HEK293 (cell line): Measurements from ENCODE around the gene HIRIP3.

ENCODE experiments used
- CTCF ChIA-PET: fragments of 350-600 bp; formaldehyde crosslinking; extraction: SDS; loops from one replicate; lab custom pipeline; 2021; ENCODE audit warnings: antibody characterized with exemption; lab: Yijun Ruan, JAX
- POLR2A ChIA-PET: fragments of 300-600 bp; formaldehyde crosslinking; extraction: SDS; loops from one replicate; lab custom pipeline; 2020; ENCODE audit warnings: antibody characterized with exemption, inconsistent platforms; lab: Yijun Ruan, JAX
- H3K27ac ChIP-seq: fragments of 200-500 bp; sonication (Bioruptor generic); 2 replicates; pipeline ENCODE4 v1.5.1; 2014; ENCODE audit warnings: low read depth, low read length, control low read depth, inconsistent platforms; ENCODE audit errors: extremely low read depth
- H3K36me3 ChIP-seq, 2 experiments: fragments of 200-500 bp in 1 of 2; sonication (Bioruptor generic) in 1 of 2; 1 replicate in 1 of 2; 2 replicates in 1 of 2; pipeline ENCODE4 v1.5.1; 2014 to 2017; ENCODE audit warnings: inconsistent platforms in 2 of 2, low read length in 2 of 2; ENCODE audit not compliant: control insufficient read depth in 2 of 2, insufficient read depth in 1 of 2
- H3K4me1 ChIP-seq: fragments of 200-500 bp; sonication (Bioruptor generic); 2 replicates; pipeline ENCODE4 v1.5.1; 2014; ENCODE audit warnings: mild to moderate bottlenecking, low read length, inconsistent platforms; ENCODE audit not compliant: control insufficient read depth, insufficient read depth
- H3K4me3 ChIP-seq: 2 replicates; pipeline ENCODE4 v1.5.1; 2011; ENCODE audit warnings: low read depth, mild to moderate bottlenecking, control low read depth, low read length, moderate library complexity
- H3K9me3 ChIP-seq: fragments of 200-500 bp; sonication (Bioruptor generic); 2 replicates; pipeline ENCODE4 v1.5.1; 2014; ENCODE audit warnings: low read depth, low read length, inconsistent platforms; ENCODE audit not compliant: control insufficient read depth, insufficient read depth
- GLIS2 ChIP-seq: fragments of 450-650 bp; formaldehyde crosslinking; IDR thresholded peaks from 2 replicates; pipeline ENCODE4 v1.5.1; 2016; ENCODE audit warnings: missing biosample characterization, missing genetic modification characterization
- REPIN1 ChIP-seq: fragments of 450-650 bp; formaldehyde crosslinking; IDR thresholded peaks from 2 replicates; pipeline ENCODE4 v1.5.1; 2017; ENCODE audit warnings: missing biosample characterization, missing genetic modification characterization, low read depth
- WT1 ChIP-seq: fragments of 450-650 bp; formaldehyde crosslinking; IDR thresholded peaks from 2 replicates; pipeline ENCODE4 v1.5.1; 2016; ENCODE audit warnings: missing biosample characterization, missing genetic modification characterization
- ZBTB21 ChIP-seq: fragments of 450-650 bp; formaldehyde crosslinking; IDR thresholded peaks from 2 replicates; pipeline ENCODE4 v1.5.1; 2017; ENCODE audit warnings: missing biosample characterization, missing genetic modification characterization
- ZEB2 ChIP-seq: fragments of 450-650 bp; formaldehyde crosslinking; IDR thresholded peaks from 2 replicates; pipeline ENCODE4 v1.5.1; 2016; ENCODE audit warnings: missing biosample characterization, missing genetic modification characterization
- ZNF423 ChIP-seq: fragments of 450-650 bp; formaldehyde crosslinking; IDR thresholded peaks from 2 replicates; pipeline ENCODE4 v1.5.1; 2016; ENCODE audit warnings: missing biosample characterization, missing genetic modification characterization
- ZNF548 ChIP-seq: fragments of 450-650 bp; formaldehyde crosslinking; IDR thresholded peaks from 2 replicates; pipeline ENCODE4 v1.5.1; 2016; ENCODE audit warnings: missing biosample characterization, missing genetic modification characterization
- ZNF560 ChIP-seq: fragments of 450-650 bp; formaldehyde crosslinking; IDR thresholded peaks from 2 replicates; pipeline ENCODE4 v1.5.1; 2017; ENCODE audit warnings: missing biosample characterization, missing genetic modification characterization, borderline replicate concordance
- ZNF610 ChIP-seq: fragments of 450-650 bp; formaldehyde crosslinking; IDR thresholded peaks from 2 replicates; pipeline ENCODE4 v1.5.1; 2016; ENCODE audit warnings: missing biosample characterization, missing genetic modification characterization, borderline replicate concordance
- ZNF707 ChIP-seq: fragments of 450-650 bp; formaldehyde crosslinking; IDR thresholded peaks from 2 replicates; pipeline ENCODE4 v1.5.1; 2016; ENCODE audit warnings: missing biosample characterization, missing genetic modification characterization
- ZNF768 ChIP-seq: fragments of 450-650 bp; formaldehyde crosslinking; IDR thresholded peaks from 2 replicates; pipeline ENCODE4 v1.5.1; 2018; ENCODE audit warnings: missing biosample characterization, mild to moderate bottlenecking, missing genetic modification characterization
- ZSCAN16 ChIP-seq: fragments of 450-650 bp; formaldehyde crosslinking; IDR thresholded peaks from 2 replicates; pipeline ENCODE4 v1.5.1; 2016; ENCODE audit warnings: missing biosample characterization, missing genetic modification characterization
- ZXDB ChIP-seq: fragments of 450-650 bp; formaldehyde crosslinking; IDR thresholded peaks from 2 replicates; pipeline ENCODE4 v1.5.1; 2016; ENCODE audit warnings: missing biosample characterization, missing genetic modification characterization
- TF ChIP-seq, protein P1 (sequence below): fragments of 450-650 bp; IDR thresholded peaks from 2 replicates; pipeline ENCODE4 v1.5.1; 2018; ENCODE audit warnings: missing biosample characterization, missing genetic modification characterization
- TF ChIP-seq, protein P2 (sequence below): fragments of 450-650 bp; formaldehyde crosslinking; IDR thresholded peaks from 2 replicates; pipeline ENCODE4 v1.5.1; 2016; ENCODE audit warnings: missing biosample characterization, missing genetic modification characterization, low read depth
- TF ChIP-seq, protein P3 (sequence below): fragments of 450-650 bp; formaldehyde crosslinking; IDR thresholded peaks from 2 replicates; pipeline ENCODE4 v1.5.1; 2017; ENCODE audit warnings: missing biosample characterization, missing genetic modification characterization
- TF ChIP-seq, protein P4 (sequence below): fragments of 450-650 bp; IDR thresholded peaks from 2 replicates; pipeline ENCODE4 v1.5.1; 2018; ENCODE audit warnings: missing biosample characterization, mild to moderate bottlenecking, missing genetic modification characterization

The HIRIP3 gene

DNA sequence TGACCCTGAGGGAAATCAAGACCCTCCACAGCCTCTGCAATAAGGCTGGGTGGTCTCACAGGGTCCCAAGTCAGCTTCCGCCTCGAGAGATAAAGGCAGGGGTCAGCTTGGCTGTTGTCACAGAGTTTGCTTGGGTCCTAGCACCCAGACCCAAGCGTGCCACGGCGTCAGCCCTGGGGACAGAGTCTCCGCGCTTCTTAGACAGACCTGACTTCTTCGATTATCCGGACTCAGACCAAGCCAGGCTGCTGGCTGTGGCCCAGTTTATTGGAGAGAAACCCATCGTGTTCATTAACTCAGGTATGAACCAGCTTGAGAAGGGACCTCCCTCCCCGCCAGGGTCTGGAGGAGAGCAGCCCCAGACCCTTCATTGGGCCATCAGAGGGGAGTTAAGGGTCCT lies 28.2 kb upstream of the HIRIP3 start:
- no peak overlapping the region for H3K27ac ChIP-seq
- H3K4me3 ChIP-seq, result no peak overlapping the region
- no peaks in the 10 kb centered on the region for H3K36me3 ChIP-seq
- POLR2A ChIA-PET, result no interaction called here
- CTCF ChIA-PET, result interaction anchor here (0.7 to 2.0 kb wide), 5 partner anchors 8 to 207 kb away, joined by 3 to 14 read pairs (median 5); partner anchors contain the start of gene TLCD3B
- no peaks in the 10 kb centered on the region for H3K4me1 ChIP-seq
- TF ChIP-seq ZNF548 (tag by site-specific recombination), result no peak
- no peak for TF ChIP-seq ZBTB21
- TF ChIP-seq, protein P1, sequence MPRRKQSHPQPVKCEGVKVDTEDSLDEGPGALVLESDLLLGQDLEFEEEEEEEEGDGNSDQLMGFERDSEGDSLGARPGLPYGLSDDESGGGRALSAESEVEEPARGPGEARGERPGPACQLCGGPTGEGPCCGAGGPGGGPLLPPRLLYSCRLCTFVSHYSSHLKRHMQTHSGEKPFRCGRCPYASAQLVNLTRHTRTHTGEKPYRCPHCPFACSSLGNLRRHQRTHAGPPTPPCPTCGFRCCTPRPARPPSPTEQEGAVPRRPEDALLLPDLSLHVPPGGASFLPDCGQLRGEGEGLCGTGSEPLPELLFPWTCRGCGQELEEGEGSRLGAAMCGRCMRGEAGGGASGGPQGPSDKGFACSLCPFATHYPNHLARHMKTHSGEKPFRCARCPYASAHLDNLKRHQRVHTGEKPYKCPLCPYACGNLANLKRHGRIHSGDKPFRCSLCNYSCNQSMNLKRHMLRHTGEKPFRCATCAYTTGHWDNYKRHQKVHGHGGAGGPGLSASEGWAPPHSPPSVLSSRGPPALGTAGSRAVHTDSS (tag by site-specific recombination), result no peak
- no peak for TF ChIP-seq ZXDB
- no peak for TF ChIP-seq ZNF423 (tag by site-specific recombination)
- TF ChIP-seq, protein P2, sequence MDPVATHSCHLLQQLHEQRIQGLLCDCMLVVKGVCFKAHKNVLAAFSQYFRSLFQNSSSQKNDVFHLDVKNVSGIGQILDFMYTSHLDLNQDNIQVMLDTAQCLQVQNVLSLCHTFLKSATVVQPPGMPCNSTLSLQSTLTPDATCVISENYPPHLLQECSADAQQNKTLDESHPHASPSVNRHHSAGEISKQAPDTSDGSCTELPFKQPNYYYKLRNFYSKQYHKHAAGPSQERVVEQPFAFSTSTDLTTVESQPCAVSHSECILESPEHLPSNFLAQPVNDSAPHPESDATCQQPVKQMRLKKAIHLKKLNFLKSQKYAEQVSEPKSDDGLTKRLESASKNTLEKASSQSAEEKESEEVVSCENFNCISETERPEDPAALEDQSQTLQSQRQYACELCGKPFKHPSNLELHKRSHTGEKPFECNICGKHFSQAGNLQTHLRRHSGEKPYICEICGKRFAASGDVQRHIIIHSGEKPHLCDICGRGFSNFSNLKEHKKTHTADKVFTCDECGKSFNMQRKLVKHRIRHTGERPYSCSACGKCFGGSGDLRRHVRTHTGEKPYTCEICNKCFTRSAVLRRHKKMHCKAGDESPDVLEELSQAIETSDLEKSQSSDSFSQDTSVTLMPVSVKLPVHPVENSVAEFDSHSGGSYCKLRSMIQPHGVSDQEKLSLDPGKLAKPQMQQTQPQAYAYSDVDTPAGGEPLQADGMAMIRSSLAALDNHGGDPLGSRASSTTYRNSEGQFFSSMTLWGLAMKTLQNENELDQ (tag by site-specific recombination), result no peak
- TF ChIP-seq ZNF768 (tag by site-specific recombination), result no peak
- no peak for TF ChIP-seq REPIN1
- TF ChIP-seq WT1, result no peak
- no peak for TF ChIP-seq ZNF610
- no peak for TF ChIP-seq ZNF707 (tag by site-specific recombination)
- no peak for TF ChIP-seq ZNF560
- no peak for TF ChIP-seq ZEB2 (tag by site-specific recombination)
- no peaks in the 10 kb centered on the region for H3K9me3 ChIP-seq

DNA sequence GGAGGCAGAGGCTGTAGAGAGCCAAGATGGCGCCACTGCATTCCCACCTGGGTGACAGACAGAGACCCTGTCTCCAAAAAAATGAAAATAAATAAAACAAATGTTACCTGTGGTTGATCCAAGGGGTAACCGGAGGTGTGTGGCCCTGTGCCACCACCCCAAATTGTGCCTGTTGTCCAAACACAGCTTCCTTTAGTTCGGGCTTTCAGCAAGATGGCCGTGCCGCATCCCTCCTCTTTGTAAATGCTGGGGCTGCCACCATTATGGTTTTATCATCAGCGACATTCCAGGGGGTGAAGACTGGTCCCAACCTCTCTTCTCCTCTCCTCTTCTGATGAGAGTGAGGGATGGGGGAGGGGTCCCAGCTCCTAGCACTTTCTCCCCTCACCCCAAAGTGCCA lies 27.5 kb upstream of the HIRIP3 start, which contains the start of gene C16orf92:
Gene C16orf92, plus strand, starts transcription at position 312 of the 400 bp plus-strand sequence. CDS start 143 bp downstream, outside the sequence.
- CTCF ChIA-PET, result interaction anchor here (0.6 to 2.0 kb wide), 9 partner anchors 9 to 206 kb away, joined by 3 to 14 read pairs (median 4); partner anchors contain the start of gene TLCD3B
- Histone ChIP-seq H3K36me3 (no peaks in the 10 kb centered on the region), H3K27ac (no peak within 1 kb of the TSS), H3K9me3 (no peaks in the 10 kb centered on the region), H3K4me1 (no peaks in the 10 kb centered on the region), H3K4me3 (no peak within 1 kb of the TSS)
- TF ChIP-seq, protein P3, sequence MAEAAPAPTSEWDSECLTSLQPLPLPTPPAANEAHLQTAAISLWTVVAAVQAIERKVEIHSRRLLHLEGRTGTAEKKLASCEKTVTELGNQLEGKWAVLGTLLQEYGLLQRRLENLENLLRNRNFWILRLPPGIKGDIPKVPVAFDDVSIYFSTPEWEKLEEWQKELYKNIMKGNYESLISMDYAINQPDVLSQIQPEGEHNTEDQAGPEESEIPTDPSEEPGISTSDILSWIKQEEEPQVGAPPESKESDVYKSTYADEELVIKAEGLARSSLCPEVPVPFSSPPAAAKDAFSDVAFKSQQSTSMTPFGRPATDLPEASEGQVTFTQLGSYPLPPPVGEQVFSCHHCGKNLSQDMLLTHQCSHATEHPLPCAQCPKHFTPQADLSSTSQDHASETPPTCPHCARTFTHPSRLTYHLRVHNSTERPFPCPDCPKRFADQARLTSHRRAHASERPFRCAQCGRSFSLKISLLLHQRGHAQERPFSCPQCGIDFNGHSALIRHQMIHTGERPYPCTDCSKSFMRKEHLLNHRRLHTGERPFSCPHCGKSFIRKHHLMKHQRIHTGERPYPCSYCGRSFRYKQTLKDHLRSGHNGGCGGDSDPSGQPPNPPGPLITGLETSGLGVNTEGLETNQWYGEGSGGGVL (tag by site-specific recombination), result no peak
- no peak for TF ChIP-seq GLIS2 (tag by site-specific recombination)
- TF ChIP-seq, protein P4, sequence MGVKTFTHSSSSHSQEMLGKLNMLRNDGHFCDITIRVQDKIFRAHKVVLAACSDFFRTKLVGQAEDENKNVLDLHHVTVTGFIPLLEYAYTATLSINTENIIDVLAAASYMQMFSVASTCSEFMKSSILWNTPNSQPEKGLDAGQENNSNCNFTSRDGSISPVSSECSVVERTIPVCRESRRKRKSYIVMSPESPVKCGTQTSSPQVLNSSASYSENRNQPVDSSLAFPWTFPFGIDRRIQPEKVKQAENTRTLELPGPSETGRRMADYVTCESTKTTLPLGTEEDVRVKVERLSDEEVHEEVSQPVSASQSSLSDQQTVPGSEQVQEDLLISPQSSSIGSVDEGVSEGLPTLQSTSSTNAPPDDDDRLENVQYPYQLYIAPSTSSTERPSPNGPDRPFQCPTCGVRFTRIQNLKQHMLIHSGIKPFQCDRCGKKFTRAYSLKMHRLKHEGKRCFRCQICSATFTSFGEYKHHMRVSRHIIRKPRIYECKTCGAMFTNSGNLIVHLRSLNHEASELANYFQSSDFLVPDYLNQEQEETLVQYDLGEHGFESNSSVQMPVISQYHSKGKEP (tag by site-specific recombination), result no peak
- TF ChIP-seq ZSCAN16 (tag by site-specific recombination), result no peak
- POLR2A ChIA-PET, result no interaction called here
